ENCODE results near the gene STYXL2.

The STYXL2 gene

GRCh38 chr1:167111868-167112709 is 18.2 kb downstream of the STYXL2 start:
- DNase-seq: no peak

- no peak for DNase-seq
Measured at GRCh38 chr1:167114725-167115124, 20.9 kb downstream of the STYXL2 start.

GRCh38 chr1:167115655-167116054 is 21.8 kb downstream of the STYXL2 start:
- no peak for DNase-seq

- DNase-seq: no peak
Measured at GRCh38 chr1:167116174-167116573, 22.3 kb downstream of the STYXL2 start.

GRCh38 chr1:167117225-167117624 is 23.4 kb downstream of the STYXL2 start:
- DNase-seq: no peak

GRCh38 chr1:167118188-167118587 is 24.3 kb downstream of the STYXL2 start:
- DNase-seq: no peak

GRCh38 chr1:167119696-167120095 is 25.8 kb downstream of the STYXL2 start:
- DNase-seq: no peak

GRCh38 chr1:167120899-167121298 is 27.0 kb downstream of the STYXL2 start:
- peak; percentile 15 for DNase-seq

GRCh38 chr1:167121375-167122120 is 27.7 kb downstream of the STYXL2 start:
- DNase-seq: peak; percentile 61

GRCh38 chr1:167122121-167122480 is 28.2 kb downstream of the STYXL2 start:
- DNase-seq: no peak

- no peak for DNase-seq
Measured at GRCh38 chr1:167122568-167122967, 28.7 kb downstream of the STYXL2 start.

GRCh38 chr1:167126317-167126716 is 32.4 kb downstream of the STYXL2 start:
- no peak for DNase-seq

GRCh38 chr1:167126811-167127210 is 32.9 kb downstream of the STYXL2 start:
- no peak for DNase-seq

- DNase-seq: no peak
Measured at GRCh38 chr1:167127236-167127635, 33.4 kb downstream of the STYXL2 start.

GRCh38 chr1:167127661-167128060 is 33.8 kb downstream of the STYXL2 start:
- DNase-seq: no peak

- DNase-seq: no peak
Measured at GRCh38 chr1:167128261-167129227, 34.7 kb downstream of the STYXL2 start.

GRCh38 chr1:167130829-167131510 is 37.1 kb downstream of the STYXL2 start:
- no peak for DNase-seq

GRCh38 chr1:167132301-167133010 is 38.6 kb downstream of the STYXL2 start:
- no peak for DNase-seq

- no peak for DNase-seq
Measured at GRCh38 chr1:167135281-167135840, 41.5 kb downstream of the STYXL2 start.

GRCh38 chr1:167136191-167136614 is 42.3 kb downstream of the STYXL2 start:
- no peak for DNase-seq

- no peak for DNase-seq
Measured at GRCh38 chr1:167136806-167137205, 42.9 kb downstream of the STYXL2 start.
